SIG-M5 (cell line): ENCODE results near the gene TOLLIP.
"Not testable (repeated sequence)": the region's sequence is repeated elsewhere in the genome, so short reads cannot be mapped to it uniquely, and the experiment has no call there.

ENCODE experiments used
- DNase-seq: peaks from one replicate; lab custom pipeline; 2025; lab: John Stamatoyannopoulos, UW

TOLLIP gene

GRCh38 chr11:1343391-1344055 lies 34.1 kb upstream of the TOLLIP start:
- no peak for DNase-seq

- DNase-seq: no peak
Observed at GRCh38 chr11:1342946-1343345, 33.5 kb upstream of the TOLLIP start.

GRCh38 chr11:1341928-1342524 lies 32.6 kb upstream of the TOLLIP start:
- no peak for DNase-seq

GRCh38 chr11:1341226-1341625 lies 31.8 kb upstream of the TOLLIP start:
- DNase-seq: not testable (repeated sequence)

- DNase-seq: no peak
Observed at GRCh38 chr11:1340111-1340510, 30.7 kb upstream of the TOLLIP start.

- DNase-seq: no peak
Observed at GRCh38 chr11:1339066-1339675, 29.7 kb upstream of the TOLLIP start.

- DNase-seq: no peak
Observed at GRCh38 chr11:1338201-1339065, 29.0 kb upstream of the TOLLIP start.

GRCh38 chr11:1337647-1338007 lies 28.2 kb upstream of the TOLLIP start:
- DNase-seq: no peak

- DNase-seq: no peak
Observed at GRCh38 chr11:1336836-1337646, 27.6 kb upstream of the TOLLIP start.

- DNase-seq: peak; percentile 92
Observed at GRCh38 chr11:1335811-1336761, 26.7 kb upstream of the TOLLIP start.

GRCh38 chr11:1335264-1335810 lies 25.9 kb upstream of the TOLLIP start:
- DNase-seq: no peak

- DNase-seq: no peak
Observed at GRCh38 chr11:1333860-1334259, 24.4 kb upstream of the TOLLIP start.

- no peak for DNase-seq
Observed at GRCh38 chr11:1333091-1333772, 23.8 kb upstream of the TOLLIP start.

GRCh38 chr11:1330473-1330872 lies 21.0 kb upstream of the TOLLIP start:
- no peak for DNase-seq

- no peak for DNase-seq
Observed at GRCh38 chr11:1327064-1327460, 17.6 kb upstream of the TOLLIP start.

GRCh38 chr11:1326435-1327063 lies 17.1 kb upstream of the TOLLIP start:
- no peak for DNase-seq

- DNase-seq: peak; percentile 48
Observed at GRCh38 chr11:1323774-1324173, 14.3 kb upstream of the TOLLIP start.

- DNase-seq: no peak
Observed at GRCh38 chr11:1317993-1318392, 8.6 kb upstream of the TOLLIP start.

- no peak for DNase-seq
Observed at GRCh38 chr11:1317432-1317831, 8.0 kb upstream of the TOLLIP start.
